Measurements from ENCODE around the gene GIMAP8. TPM values are rescaled to one million over a fixed set of nuclear protein-coding genes. Genes with fewer than 3 reads are reported as not detected.

GIMAP8 gene
- total and polyA plus RNA-seq, 7 experiments from 2014 or later: 13.8 to 69.7 (median 52.5) TPM

DNA sequence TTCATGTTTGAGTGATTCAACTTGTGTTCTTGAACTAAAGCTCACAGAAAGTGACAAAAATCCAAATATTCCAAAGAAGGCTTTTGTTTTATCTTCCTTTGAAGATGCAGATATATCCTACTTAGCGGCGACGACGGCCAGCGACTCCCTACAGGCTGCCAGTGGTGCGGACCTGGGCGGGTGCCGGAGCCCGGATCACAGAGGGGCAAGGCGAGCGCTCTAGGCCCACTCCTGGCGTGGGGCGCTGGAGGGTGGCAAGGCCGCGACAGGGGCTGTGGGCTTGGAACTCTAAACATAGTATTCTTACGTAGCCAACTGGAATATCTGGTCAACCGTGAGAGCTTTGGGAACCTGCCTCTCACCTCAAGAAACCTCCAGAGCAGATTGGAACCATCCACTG is 63.3 kb downstream of the GIMAP8 start:
- CTCF ChIA-PET: interaction anchor here (0.9 to 7.4 kb wide), 7 partner anchors 10 to 135 kb away, joined by 3 to 91 read pairs (median 3); partner anchors contain the start of genes GIMAP4 and GIMAP8
- peak overlapping the region; percentile 94 for H3K4me3 ChIP-seq (ENCODE audit: low read length)
- POLR2A ChIA-PET: interaction anchor here (0.9 to 13.3 kb wide), 24 partner anchors 9 to 241 kb away, joined by 3 to 829 read pairs (median 48); partner anchors contain the start of genes GIMAP1, GIMAP2, GIMAP4 and GIMAP5

DNA sequence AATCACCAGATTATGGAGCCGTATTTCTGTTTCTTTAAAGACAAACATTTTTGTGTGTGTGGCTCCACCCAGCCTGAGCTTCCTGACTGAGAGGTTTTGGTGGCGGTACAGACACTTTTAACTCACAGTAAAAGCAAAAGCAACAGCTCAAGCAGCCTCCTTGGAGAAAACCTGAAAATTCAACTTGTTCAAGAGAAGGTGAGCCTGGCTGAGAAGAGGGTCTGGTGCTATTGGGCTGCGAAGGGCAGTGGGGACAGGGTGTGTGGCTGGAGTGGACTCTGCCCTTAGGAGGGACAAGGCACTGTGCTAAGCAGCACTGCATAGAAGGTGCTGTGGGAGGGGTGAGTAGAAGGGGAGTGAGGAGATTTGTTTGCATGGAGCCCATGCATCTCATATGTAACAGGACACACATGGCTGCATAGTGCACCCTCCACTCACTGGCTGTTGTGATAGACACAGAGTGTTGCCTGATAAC is 64.4 kb downstream of the GIMAP8 start, which contains the start of gene GIMAP7:
Gene GIMAP7, plus strand, starts transcription at position 125 of the 475 bp plus-strand sequence. CDS start 5,103 bp downstream, outside the sequence.
- peak; percentile 86 for ATAC-seq
- Histone ChIP-seq H3K9me3 (ENCODE audit: control insufficient read depth in 2 of 3, low read length in 3 of 3) (no peaks in the 10 kb centered on the region), H3K27ac (ENCODE audit: low read depth, low read length) (peak within 1 kb of the TSS; percentile 84), H3K27me3 (ENCODE audit: control insufficient read depth in 2 of 2, insufficient read depth in 2 of 2, low read length in 2 of 2) (no peaks in the 10 kb centered on the region), H3K4me1 (ENCODE audit: control insufficient read depth in 2 of 2, insufficient read depth in 2 of 2, low read length in 2 of 2) (peaks cover 45% of the 10 kb centered on the region in 2 donors), H3K36me3 (ENCODE audit: control insufficient read depth in 2 of 3, insufficient read depth in 3 of 3, low read length in 3 of 3) (peaks cover 0 to 20% (median 1%) of the 10 kb centered on the region in 3 experiments), H3K4me3 (ENCODE audit: low read length) (peak within 1 kb of the TSS; percentile 94)
- H3K27me3 Mint-ChIP-seq: no peaks in the 10 kb centered on the region
- ChIA-PET POLR2A (interaction anchor here (0.5 to 13.3 kb wide), 41 partner anchors 10 to 244 kb away, joined by 3 to 829 read pairs (median 7); partner anchors contain the start of genes GIMAP1, GIMAP2, GIMAP4 and GIMAP5), CTCF (interaction anchor here (0.6 to 7.4 kb wide), 12 partner anchors 12 to 240 kb away, joined by 3 to 91 read pairs (median 3); partner anchors contain the start of genes GIMAP4 and GIMAP8)
- H3K36me3 Mint-ChIP-seq: peaks cover 28 to 56% (median 45%) of the 10 kb centered on the region in 5 donors
- peaks cover 2 to 15% (median 10%) of the 10 kb centered on the region in 11 donors for H3K9me3 Mint-ChIP-seq
- peak within 1 kb of the TSS; percentile 94 to 99 (median 98) for H3K27ac Mint-ChIP-seq
- intact Hi-C loops (cut with micrococcal nuclease): loop anchor here (1.0 to 5.0 kb wide), 16 partner anchors 9 to 241 kb away; partner anchors contain the start of genes ACTR3C (in 1 of the 2), GIMAP1 (in 1 of the 2), GIMAP2 (in 1 of the 2) and GIMAP5 (in 1 of the 2)
- peak; percentile 38 to 90 (median 82) for DNase-seq
- peak within 1 kb of the TSS; percentile 93 to 100 (median 99) for H3K4me3 Mint-ChIP-seq
- peaks cover 38 to 48% (median 46%) of the 10 kb centered on the region in 7 donors for H3K4me1 Mint-ChIP-seq

More for the DNA sequence above, 63.3 kb downstream of the GIMAP8 start:
- Mint-ChIP-seq H3K4me3 (peak overlapping the region; percentile 93 to 100 (median 99)), H3K27ac (peak overlapping the region; percentile 94 to 99 (median 98)), H3K4me1 (peaks cover 43 to 58% (median 56%) of the 10 kb centered on the region in 7 donors), H3K9me3 (peaks cover 2 to 17% (median 10%) of the 10 kb centered on the region in 11 donors), H3K27me3 (no peaks in the 10 kb centered on the region), H3K36me3 (peaks cover 25 to 50% (median 35%) of the 10 kb centered on the region in 5 donors)
- peaks cover 50 to 55% of the 10 kb centered on the region in 2 donors for H3K4me1 ChIP-seq (ENCODE audit: control insufficient read depth in 2 of 2, insufficient read depth in 2 of 2, low read length in 2 of 2)
- intact Hi-C loops (cut with micrococcal nuclease): loop anchor here (1.0 to 5.0 kb wide), 10 partner anchors 8 to 242 kb away; partner anchors contain the start of genes GIMAP1 (in 1 of the 2), GIMAP2 (in 1 of the 2), GIMAP5 (in 1 of the 2) and GIMAP8 (in 1 of the 2)
- no peaks in the 10 kb centered on the region for H3K9me3 ChIP-seq (ENCODE audit: control insufficient read depth in 2 of 3, low read length in 3 of 3)
- ATAC-seq (no peak), DNase-seq (peak in 1 of 9 donors; percentile 10)
- H3K27me3 ChIP-seq (ENCODE audit: control insufficient read depth in 2 of 2, insufficient read depth in 2 of 2, low read length in 2 of 2): no peaks in the 10 kb centered on the region
- H3K36me3 ChIP-seq (ENCODE audit: control insufficient read depth in 2 of 3, insufficient read depth in 3 of 3, low read length in 3 of 3): peaks cover 0 to 19% (median 0%) of the 10 kb centered on the region in 3 experiments
- H3K27ac ChIP-seq (ENCODE audit: low read depth, low read length): peak overlapping the region; percentile 84

DNA sequence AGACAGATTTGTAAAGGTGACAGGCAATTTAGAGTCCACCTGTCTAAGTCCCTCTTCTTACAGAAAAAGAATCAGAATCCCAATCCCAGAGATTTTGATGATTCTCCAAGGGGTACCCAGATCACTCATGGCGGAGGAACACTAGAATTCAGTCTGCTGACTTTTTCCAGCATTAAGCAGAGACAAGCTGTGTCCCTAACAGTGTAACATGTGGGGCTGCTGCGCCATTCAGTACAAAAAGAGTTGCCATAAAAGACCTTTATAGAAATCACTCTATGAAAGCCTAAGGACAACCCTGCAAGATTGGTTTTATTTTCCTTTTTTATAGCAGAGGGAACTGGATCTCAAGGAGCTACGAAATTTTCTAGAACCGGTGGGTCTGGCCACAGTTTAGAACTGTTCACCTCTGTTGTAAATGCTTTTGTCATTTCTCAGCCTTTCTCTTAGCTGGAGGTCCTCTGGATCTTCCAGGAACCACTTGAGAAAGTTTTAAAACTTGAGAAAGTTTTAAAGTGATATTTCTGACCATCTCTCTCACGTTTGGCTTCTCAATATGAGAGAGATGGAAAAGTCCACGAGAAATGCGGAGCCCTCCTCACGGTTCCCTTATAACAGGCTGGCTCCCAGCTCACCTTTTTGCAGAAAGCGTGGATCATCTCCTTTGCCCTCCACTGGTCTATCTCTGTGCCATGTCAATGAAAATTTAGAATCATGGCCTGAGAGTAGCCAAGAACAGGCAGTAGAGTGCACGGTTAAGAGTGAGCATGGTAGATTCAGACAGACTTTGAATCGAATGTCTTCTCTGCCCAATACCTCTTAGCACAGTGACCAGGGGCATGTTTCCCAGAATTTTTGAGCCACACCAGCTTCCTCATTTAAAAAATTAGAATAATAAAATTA is 65.1 kb downstream of the GIMAP8 start:
- H3K36me3 Mint-ChIP-seq: peaks cover 35 to 62% (median 52%) of the 10 kb centered on the region in 5 donors
- ChIA-PET CTCF (interaction anchor here (0.6 to 7.4 kb wide), 11 partner anchors 13 to 240 kb away, joined by 3 to 91 read pairs (median 4); partner anchors contain the start of genes GIMAP1, GIMAP4 and GIMAP8), POLR2A (interaction anchor here (0.5 to 13.3 kb wide), 40 partner anchors 10 to 243 kb away, joined by 3 to 829 read pairs (median 10); partner anchors contain the start of genes GIMAP1, GIMAP2, GIMAP4 and GIMAP5)
- H3K9me3 Mint-ChIP-seq: peaks cover 4 to 14% (median 9%) of the 10 kb centered on the region in 11 donors
- ATAC-seq: peak; percentile 39
- H3K27ac Mint-ChIP-seq: peak overlapping the region; percentile 94 to 99 (median 98)
- peak overlapping the region; percentile 93 to 100 (median 99) for H3K4me3 Mint-ChIP-seq
- Histone ChIP-seq H3K9me3 (ENCODE audit: control insufficient read depth in 2 of 3, low read length in 3 of 3) (no peaks in the 10 kb centered on the region), H3K27ac (ENCODE audit: low read depth, low read length) (peak overlapping the region; percentile 84), H3K4me1 (ENCODE audit: control insufficient read depth in 2 of 2, insufficient read depth in 2 of 2, low read length in 2 of 2) (peaks cover 37 to 38% of the 10 kb centered on the region in 2 donors), H3K4me3 (ENCODE audit: low read length) (peak overlapping the region; percentile 94), H3K27me3 (ENCODE audit: control insufficient read depth in 2 of 2, insufficient read depth in 2 of 2, low read length in 2 of 2) (no peaks in the 10 kb centered on the region), H3K36me3 (ENCODE audit: control insufficient read depth in 2 of 3, insufficient read depth in 3 of 3, low read length in 3 of 3) (peaks cover 7 to 27% (median 8%) of the 10 kb centered on the region in 3 experiments)
- intact Hi-C loops (cut with micrococcal nuclease): loop anchor here (1.0 to 5.0 kb wide), 13 partner anchors 7 to 240 kb away; partner anchors contain the start of genes ACTR3C (in 1 of the 2), GIMAP1 (in 1 of the 2), GIMAP2 (in 1 of the 2) and LRRC61 (in 1 of the 2)
- peak in 2 of 9 donors; percentile 29 to 51 for DNase-seq
- H3K27me3 Mint-ChIP-seq: no peaks in the 10 kb centered on the region
- H3K4me1 Mint-ChIP-seq: peaks cover 36 to 45% (median 40%) of the 10 kb centered on the region in 7 donors

DNA sequence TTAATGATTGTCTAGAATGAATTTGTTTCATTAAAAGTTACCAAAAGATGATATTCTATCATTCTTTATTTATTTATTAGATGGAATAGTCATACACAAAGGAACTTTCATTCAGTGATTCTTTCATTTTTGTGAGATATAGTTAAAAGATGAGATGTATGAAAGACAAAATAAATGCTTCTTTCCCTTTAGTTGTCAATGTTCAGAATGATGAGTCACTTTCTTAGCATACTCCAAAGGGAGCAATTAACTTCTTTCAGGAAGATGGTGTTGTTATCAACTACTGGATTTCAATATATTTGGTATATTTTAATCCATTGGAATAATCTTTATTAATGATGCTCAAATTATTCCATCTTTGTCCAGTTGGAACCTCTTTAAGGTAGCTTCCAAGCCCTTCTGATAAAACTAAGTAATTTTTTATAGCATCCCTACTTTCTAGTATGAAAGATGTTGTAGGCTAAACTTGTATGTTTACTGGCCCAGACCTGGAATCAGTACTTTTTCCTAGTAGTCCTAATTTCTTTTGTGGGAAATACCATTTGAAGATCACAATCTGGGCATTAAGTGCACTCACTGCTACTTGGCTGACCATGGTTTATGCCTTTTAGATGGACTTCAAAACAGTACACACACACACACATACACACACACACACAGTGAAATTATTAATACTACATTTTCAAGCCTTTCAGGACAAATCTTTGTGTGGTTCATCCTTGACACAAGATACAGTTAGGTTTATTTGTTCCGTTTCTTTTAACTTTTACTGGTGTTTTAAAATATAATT is 66.7 kb downstream of the GIMAP8 start:
- Mint-ChIP-seq H3K9me3 (peaks cover 0 to 11% (median 5%) of the 10 kb centered on the region in 11 donors), H3K27me3 (no peaks in the 10 kb centered on the region), H3K4me1 (peaks cover 26 to 40% (median 34%) of the 10 kb centered on the region in 7 donors), H3K27ac (peak overlapping the region; percentile 89 to 99 (median 98)), H3K4me3 (peak overlapping the region; percentile 93 to 100 (median 99)), H3K36me3 (peaks cover 42 to 69% (median 58%) of the 10 kb centered on the region in 5 donors)
- ATAC-seq (no peak), DNase-seq (no peak)
- Histone ChIP-seq H3K4me1 (ENCODE audit: control insufficient read depth in 2 of 2, insufficient read depth in 2 of 2, low read length in 2 of 2) (peaks cover 21 to 26% of the 10 kb centered on the region in 2 donors), H3K27me3 (ENCODE audit: control insufficient read depth in 2 of 2, insufficient read depth in 2 of 2, low read length in 2 of 2) (no peaks in the 10 kb centered on the region), H3K36me3 (ENCODE audit: control insufficient read depth in 2 of 3, insufficient read depth in 3 of 3, low read length in 3 of 3) (peaks cover 13 to 40% (median 18%) of the 10 kb centered on the region in 3 experiments), H3K27ac (ENCODE audit: low read depth, low read length) (peak overlapping the region; percentile 84), H3K9me3 (ENCODE audit: control insufficient read depth in 2 of 3, low read length in 3 of 3) (no peaks in the 10 kb centered on the region), H3K4me3 (ENCODE audit: low read length) (peak overlapping the region; percentile 94)
- CTCF ChIA-PET: interaction anchor here (0.9 to 7.4 kb wide), 3 partner anchors 14 to 66 kb away, joined by 3 to 91 read pairs (median 9); partner anchors contain the start of gene GIMAP8
- intact Hi-C loops (cut with micrococcal nuclease): loop anchor here (1.0 to 5.0 kb wide), 4 partner anchors 9 to 222 kb away; partner anchors contain the start of genes ACTR3C (in 1 of the 2) and LRRC61 (in 1 of the 2)
- POLR2A ChIA-PET: interaction anchor here (0.7 to 13.3 kb wide), 19 partner anchors 9 to 237 kb away, joined by 3 to 829 read pairs (median 55); partner anchors contain the start of genes GIMAP1, GIMAP2, GIMAP4 and GIMAP5

DNA sequence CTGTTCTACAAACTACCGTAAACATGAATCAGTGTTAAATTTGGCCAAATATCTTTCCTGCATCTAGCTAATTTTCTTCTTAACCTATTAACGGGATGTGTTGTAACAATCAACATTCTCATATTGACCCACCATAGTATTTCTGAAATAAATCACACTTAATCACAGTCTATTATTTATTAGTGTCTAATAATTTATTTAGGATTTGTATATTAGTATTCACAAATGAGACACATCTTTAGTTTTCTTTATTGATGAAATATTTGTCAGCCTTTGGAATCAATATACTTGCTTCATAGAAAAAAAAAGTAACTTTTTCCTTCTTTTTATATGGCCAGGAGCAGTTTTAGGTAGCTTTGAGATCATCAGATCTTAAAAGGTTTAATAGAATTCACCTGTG is 68.9 kb downstream of the GIMAP8 start:
- intact Hi-C loops (cut with micrococcal nuclease): loop anchor here in 1 of 2 donors (5.0 kb wide), 1 partner anchor 197 kb away; the partner anchor contains the start of genes ACTR3C and LRRC61
- ATAC-seq: no peak
- CTCF ChIA-PET: interaction anchor here (0.6 to 3.3 kb wide), 7 partner anchors 35 to 237 kb away, joined by 3 to 20 read pairs (median 3); partner anchors contain the start of genes GIMAP4, GIMAP6 and GIMAP8
- Histone ChIP-seq H3K4me1 (ENCODE audit: control insufficient read depth in 2 of 2, insufficient read depth in 2 of 2, low read length in 2 of 2) (peaks cover 2 to 8% of the 10 kb centered on the region in 2 donors), H3K27ac (ENCODE audit: low read depth, low read length) (peak overlapping the region; percentile 84), H3K9me3 (ENCODE audit: control insufficient read depth in 2 of 3, low read length in 3 of 3) (peaks cover 0 to 15% (median 6%) of the 10 kb centered on the region in 3 experiments), H3K36me3 (ENCODE audit: control insufficient read depth in 2 of 3, insufficient read depth in 3 of 3, low read length in 3 of 3) (peaks cover 13 to 40% (median 18%) of the 10 kb centered on the region in 3 experiments), H3K27me3 (ENCODE audit: control insufficient read depth in 2 of 2, insufficient read depth in 2 of 2, low read length in 2 of 2) (no peaks in the 10 kb centered on the region), H3K4me3 (ENCODE audit: low read length) (peak overlapping the region; percentile 59)
- POLR2A ChIA-PET: interaction anchor here (0.6 to 13.3 kb wide), 22 partner anchors 9 to 235 kb away, joined by 3 to 829 read pairs (median 18); partner anchors contain the start of genes GIMAP1, GIMAP2, GIMAP4 and GIMAP5
- Mint-ChIP-seq H3K4me1 (peaks cover 19 to 37% (median 29%) of the 10 kb centered on the region in 7 donors), H3K9me3 (peaks cover 0 to 32% (median 17%) of the 10 kb centered on the region in 11 donors), H3K27ac (peak overlapping the region; percentile 84 to 98 (median 95)), H3K4me3 (peak overlapping the region; percentile 93 to 100 (median 99)), H3K36me3 (peaks cover 42 to 88% (median 72%) of the 10 kb centered on the region in 5 donors), H3K27me3 (no peaks in the 10 kb centered on the region)
- DNase-seq: no peak

All from naive thymus-derived CD4-positive, alpha-beta T cell (primary cell).